ENCODE results near the gene EML5. TPM values are rescaled to one million over a fixed set of nuclear protein-coding genes. Genes with fewer than 3 reads are reported as not detected.
A peak's percentile ranks its signal among the peaks of the same experiment; 100 is the strongest.

The EML5 gene
- 1 to 10 TPM; 1.3 to 6.4 (median 5.4) TPM for total RNA-seq
- polyA plus RNA-seq, result 1 to 10 TPM in 1 of 2 donors, under 1 TPM in 1; 0.40 to 1.8 TPM
- total RNA-seq, result 28.4 reads per million, percentile 58 among the genes with 10 or more reads in this experiment

- H3K27ac Mint-ChIP-seq, result peak within 1 kb of the TSS; percentile 42 to 94 (median 77)
- ATAC-seq (peak; percentile 93), DNase-seq (peak; percentile 78 to 89 (median 86))
- H3K9me3 ChIP-seq (ENCODE audit: control insufficient read depth in 2 of 3, low read length in 3 of 3), result no peaks in the 10 kb centered on the region
- H3K4me1 Mint-ChIP-seq, result peaks cover 8 to 29% (median 19%) of the 10 kb centered on the region in 7 donors
- no peaks in the 10 kb centered on the region for H3K27me3 ChIP-seq (ENCODE audit: control insufficient read depth in 2 of 2, insufficient read depth in 2 of 2, low read length in 2 of 2)
- H3K27ac ChIP-seq (ENCODE audit: low read depth, low read length), result peak within 1 kb of the TSS; percentile 78
- peaks cover 7 to 10% of the 10 kb centered on the region in 2 donors for H3K4me1 ChIP-seq (ENCODE audit: control insufficient read depth in 2 of 2, insufficient read depth in 2 of 2, low read length in 2 of 2)
- CTCF ChIA-PET, result interaction anchor here (0.8 to 1.4 kb wide), 3 partner anchors 9 to 798 kb away, joined by 3 to 4 read pairs (median 4); no protein-coding TSS in a partner anchor
- H3K27me3 Mint-ChIP-seq, result peaks cover 0 to 36% (median 0%) of the 10 kb centered on the region in 5 donors
- no peaks in the 10 kb centered on the region for H3K9me3 Mint-ChIP-seq
- H3K4me3 ChIP-seq (ENCODE audit: low read length), result peak within 1 kb of the TSS; percentile 87
- H3K4me3 Mint-ChIP-seq, result peak within 1 kb of the TSS; percentile 83 to 93 (median 91)
- no peaks in the 10 kb centered on the region for H3K36me3 ChIP-seq (ENCODE audit: control insufficient read depth in 2 of 3, insufficient read depth in 3 of 3, low read length in 3 of 3)
- POLR2A ChIA-PET, result interaction anchor here (0.7 to 2.7 kb wide), 4 partner anchors 12 to 1163 kb away, joined by 3 to 30 read pairs (median 4); partner anchors contain the start of genes TDP1 and TTC8
- peaks cover 0 to 2% (median 0%) of the 10 kb centered on the region in 5 donors for H3K36me3 Mint-ChIP-seq
- intact Hi-C loops (cut with micrococcal nuclease), result loop anchor here (1.0 to 10.0 kb wide), 11 partner anchors 32 to 1590 kb away; partner anchors contain the start of genes TTC8 (in 2 of the 2), ZC3H14 (in 2 of the 2), EFCAB11 (in 1 of the 2) and FOXN3 (in 1 of the 2)
Observed at GRCh38 chr14:88792473-88793258, at the start of gene EML5. Gene EML5 (minus strand): TSS chr14:88792953. CDS start chr14:88792503, 450 bp downstream.

- no peak overlapping the region for H3K27ac Mint-ChIP-seq
- no peak overlapping the region for H3K4me3 ChIP-seq (ENCODE audit: low read length)
- no peaks in the 10 kb centered on the region for H3K27me3 ChIP-seq (ENCODE audit: control insufficient read depth in 2 of 2, insufficient read depth in 2 of 2, low read length in 2 of 2)
- H3K27ac ChIP-seq (ENCODE audit: low read depth, low read length), result no peak overlapping the region
- intact Hi-C loops (cut with micrococcal nuclease), result no loop called here
- H3K4me3 Mint-ChIP-seq, result no peak overlapping the region
- ChIA-PET POLR2A (no interaction called here), CTCF (no interaction called here)
- ATAC-seq (no peak), DNase-seq (no peak)
- no peaks in the 10 kb centered on the region for H3K4me1 ChIP-seq (ENCODE audit: control insufficient read depth in 2 of 2, insufficient read depth in 2 of 2, low read length in 2 of 2)
- no peaks in the 10 kb centered on the region for H3K36me3 ChIP-seq (ENCODE audit: control insufficient read depth in 2 of 3, insufficient read depth in 3 of 3, low read length in 3 of 3)
- no peaks in the 10 kb centered on the region for H3K9me3 ChIP-seq (ENCODE audit: control insufficient read depth in 2 of 3, low read length in 3 of 3)
- H3K9me3 Mint-ChIP-seq, result no peaks in the 10 kb centered on the region
- no peaks in the 10 kb centered on the region for H3K4me1 Mint-ChIP-seq
- peaks cover 0 to 11% (median under 1%) of the 10 kb centered on the region in 5 donors for H3K36me3 Mint-ChIP-seq
- H3K27me3 Mint-ChIP-seq, result peaks cover 0 to 7% (median 4%) of the 10 kb centered on the region in 5 donors
Observed at GRCh38 chr14:88842414-88842813, 49.7 kb upstream of the EML5 start.

- no peak for DNase-seq
- Mint-ChIP-seq H3K27me3 (peaks cover 0 to 11% (median 7%) of the 10 kb centered on the region in 5 donors), H3K4me3 (no peak overlapping the region), H3K36me3 (peaks cover 0 to 16% (median 5%) of the 10 kb centered on the region in 5 donors), H3K9me3 (no peaks in the 10 kb centered on the region), H3K27ac (no peak overlapping the region), H3K4me1 (peaks cover 0 to 2% (median 0%) of the 10 kb centered on the region in 7 donors)
- intact Hi-C loops (cut with micrococcal nuclease), result no loop called here
- H3K9me3 ChIP-seq (ENCODE audit: control insufficient read depth in 2 of 3, low read length in 3 of 3), result no peaks in the 10 kb centered on the region
- no peaks in the 10 kb centered on the region for H3K36me3 ChIP-seq (ENCODE audit: control insufficient read depth in 2 of 3, insufficient read depth in 3 of 3, low read length in 3 of 3)
- POLR2A ChIA-PET, result no interaction called here
- no peaks in the 10 kb centered on the region for H3K4me1 ChIP-seq (ENCODE audit: control insufficient read depth in 2 of 2, insufficient read depth in 2 of 2, low read length in 2 of 2)
- no peak overlapping the region for H3K4me3 ChIP-seq (ENCODE audit: low read length)
- CTCF ChIA-PET, result interaction anchor here (0.6 kb wide), 1 partner anchor 54 kb away, joined by 3 read pairs; no protein-coding TSS in a partner anchor
- H3K27ac ChIP-seq (ENCODE audit: low read depth, low read length), result no peak overlapping the region
- no peak for ATAC-seq
- H3K27me3 ChIP-seq (ENCODE audit: control insufficient read depth in 2 of 2, insufficient read depth in 2 of 2, low read length in 2 of 2), result no peaks in the 10 kb centered on the region
Observed at GRCh38 chr14:88841741-88842140, 49.0 kb upstream of the EML5 start.

- no peak overlapping the region for H3K27ac Mint-ChIP-seq
- intact Hi-C loops (cut with micrococcal nuclease), result no loop called here
- ChIA-PET CTCF (no interaction called here), POLR2A (no interaction called here)
- Histone ChIP-seq H3K27me3 (ENCODE audit: control insufficient read depth in 2 of 2, insufficient read depth in 2 of 2, low read length in 2 of 2) (no peaks in the 10 kb centered on the region), H3K4me3 (ENCODE audit: low read length) (no peak overlapping the region), H3K9me3 (ENCODE audit: control insufficient read depth in 2 of 3, low read length in 3 of 3) (no peaks in the 10 kb centered on the region), H3K36me3 (ENCODE audit: control insufficient read depth in 2 of 3, insufficient read depth in 3 of 3, low read length in 3 of 3) (no peaks in the 10 kb centered on the region), H3K27ac (ENCODE audit: low read depth, low read length) (no peak overlapping the region), H3K4me1 (ENCODE audit: control insufficient read depth in 2 of 2, insufficient read depth in 2 of 2, low read length in 2 of 2) (no peaks in the 10 kb centered on the region)
- peaks cover 0 to 12% (median 5%) of the 10 kb centered on the region in 5 donors for H3K36me3 Mint-ChIP-seq
- H3K9me3 Mint-ChIP-seq, result no peaks in the 10 kb centered on the region
- no peak overlapping the region for H3K4me3 Mint-ChIP-seq
- ATAC-seq (no peak), DNase-seq (no peak)
- H3K4me1 Mint-ChIP-seq, result peaks cover 0 to 2% (median 0%) of the 10 kb centered on the region in 7 donors
- peaks cover 0 to 12% (median 7%) of the 10 kb centered on the region in 5 donors for H3K27me3 Mint-ChIP-seq
Observed at GRCh38 chr14:88840926-88841325, 48.2 kb upstream of the EML5 start.

GRCh38 chr14:88838015-88838414 lies 45.3 kb upstream of the EML5 start:
- Histone ChIP-seq H3K4me1 (ENCODE audit: control insufficient read depth in 2 of 2, insufficient read depth in 2 of 2, low read length in 2 of 2) (no peaks in the 10 kb centered on the region), H3K4me3 (ENCODE audit: low read length) (no peak overlapping the region), H3K27me3 (ENCODE audit: control insufficient read depth in 2 of 2, insufficient read depth in 2 of 2, low read length in 2 of 2) (no peaks in the 10 kb centered on the region), H3K36me3 (ENCODE audit: control insufficient read depth in 2 of 3, insufficient read depth in 3 of 3, low read length in 3 of 3) (no peaks in the 10 kb centered on the region), H3K9me3 (ENCODE audit: control insufficient read depth in 2 of 3, low read length in 3 of 3) (no peaks in the 10 kb centered on the region), H3K27ac (ENCODE audit: low read depth, low read length) (no peak overlapping the region)
- Mint-ChIP-seq H3K36me3 (peaks cover 0 to 12% (median 0%) of the 10 kb centered on the region in 5 donors), H3K9me3 (no peaks in the 10 kb centered on the region), H3K4me3 (no peak overlapping the region), H3K27ac (no peak overlapping the region), H3K4me1 (peaks cover 0 to 2% (median 0%) of the 10 kb centered on the region in 7 donors), H3K27me3 (peaks cover 0 to 20% (median 12%) of the 10 kb centered on the region in 5 donors)
- DNase-seq, result no peak
- no peak for ATAC-seq
- intact Hi-C loops (cut with micrococcal nuclease), result no loop called here
- POLR2A ChIA-PET, result no interaction called here
- CTCF ChIA-PET, result no interaction called here

GRCh38 chr14:88837495-88837894 lies 44.7 kb upstream of the EML5 start:
- CTCF ChIA-PET, result no interaction called here
- H3K36me3 Mint-ChIP-seq, result peaks cover 0 to 12% (median 0%) of the 10 kb centered on the region in 5 donors
- no peaks in the 10 kb centered on the region for H3K9me3 Mint-ChIP-seq
- Histone ChIP-seq H3K4me3 (ENCODE audit: low read length) (no peak overlapping the region), H3K27ac (ENCODE audit: low read depth, low read length) (no peak overlapping the region), H3K9me3 (ENCODE audit: control insufficient read depth in 2 of 3, low read length in 3 of 3) (no peaks in the 10 kb centered on the region), H3K36me3 (ENCODE audit: control insufficient read depth in 2 of 3, insufficient read depth in 3 of 3, low read length in 3 of 3) (no peaks in the 10 kb centered on the region), H3K27me3 (ENCODE audit: control insufficient read depth in 2 of 2, insufficient read depth in 2 of 2, low read length in 2 of 2) (no peaks in the 10 kb centered on the region), H3K4me1 (ENCODE audit: control insufficient read depth in 2 of 2, insufficient read depth in 2 of 2, low read length in 2 of 2) (no peaks in the 10 kb centered on the region)
- H3K4me3 Mint-ChIP-seq, result no peak overlapping the region
- POLR2A ChIA-PET, result no interaction called here
- peaks cover 0 to 2% (median 0%) of the 10 kb centered on the region in 7 donors for H3K4me1 Mint-ChIP-seq
- ATAC-seq, result no peak
- no peak for DNase-seq
- intact Hi-C loops (cut with micrococcal nuclease), result no loop called here
- no peak overlapping the region for H3K27ac Mint-ChIP-seq
- peaks cover 0 to 23% (median 12%) of the 10 kb centered on the region in 5 donors for H3K27me3 Mint-ChIP-seq

Data from naive thymus-derived CD4-positive, alpha-beta T cell (primary cell).